Cardiac septum (tissue), 1 donor: ENCODE measurements around the gene LAMC3. TPM values are rescaled to one million over a fixed set of nuclear protein-coding genes. Genes with fewer than 3 reads are reported as not detected.

Experiments used
- DNase-seq: peaks from one replicate; pipeline ENCODE4 v3.0.0-alpha.2; 2020; ENCODE audit warnings: low spot score
- intact Hi-C: fragments of 100-400 bp; cut with DNase I; formaldehyde crosslinking; loops from one replicate; pipeline ENCODE4 v1.14.0; 2022
- long read RNA-seq: library from polyadenylated mRNA; unstranded; transcript quantifications from one replicate; pipeline ENCODE4 v2.0.0, GENCODE V29; 2021
- total RNA-seq: library from RNA; stranded (reverse); fragmentation: NEBNext Ultra II Directional; extraction: Animal tissue kit (Norgen Biotek cat#: 25700); gene quantifications from one replicate; pipeline ENCODE4 v1.2.1, GENCODE V29; 2021
- donor health status: DM: no; HTN: no; CAD: no.

The LAMC3 gene
- 0.89 TPM for total RNA-seq
- long read RNA-seq, partial matches to known transcripts: 1 of 1 reads
- long read RNA-seq, other reads (novel, unspliced or antisense): 0 of 1 reads

DNA sequence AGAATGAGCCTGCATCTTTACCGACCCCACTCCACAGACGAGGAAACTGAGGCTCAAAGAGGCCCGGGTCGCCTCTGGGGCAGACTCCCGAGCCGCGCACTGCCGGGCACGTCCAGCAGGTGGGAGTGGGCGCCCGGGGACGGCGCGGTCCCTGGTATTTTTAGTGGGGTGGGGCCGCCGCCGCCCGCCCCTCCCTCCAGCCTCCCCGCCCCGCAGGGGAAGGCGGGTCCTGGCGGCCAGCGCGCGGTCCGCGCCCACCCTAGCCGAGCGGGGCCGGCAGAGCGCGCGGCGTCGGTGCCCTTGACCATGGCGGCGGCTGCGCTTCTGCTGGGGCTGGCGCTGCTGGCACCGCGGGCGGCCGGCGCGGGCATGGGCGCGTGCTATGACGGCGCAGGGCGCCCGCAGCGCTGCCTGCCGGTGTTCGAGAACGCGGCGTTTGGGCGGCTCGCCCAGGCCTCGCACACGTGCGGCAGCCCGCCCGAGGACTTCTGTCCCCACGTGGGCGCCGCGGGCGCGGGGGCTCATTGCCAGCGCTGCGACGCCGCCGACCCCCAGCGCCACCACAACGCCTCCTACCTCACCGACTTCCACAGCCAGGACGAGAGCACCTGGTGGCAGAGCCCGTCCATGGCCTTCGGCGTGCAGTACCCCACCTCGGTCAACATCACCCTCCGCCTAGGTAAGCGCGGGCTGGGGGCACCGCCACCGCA lies at the start of gene LAMC3:
Gene LAMC3, plus strand, starts transcription at position 266 of the 710 bp plus-strand sequence. Its CDS starts 41 bp downstream, at position 307.
- no peak for DNase-seq
- intact Hi-C loops: no loop called here

DNA sequence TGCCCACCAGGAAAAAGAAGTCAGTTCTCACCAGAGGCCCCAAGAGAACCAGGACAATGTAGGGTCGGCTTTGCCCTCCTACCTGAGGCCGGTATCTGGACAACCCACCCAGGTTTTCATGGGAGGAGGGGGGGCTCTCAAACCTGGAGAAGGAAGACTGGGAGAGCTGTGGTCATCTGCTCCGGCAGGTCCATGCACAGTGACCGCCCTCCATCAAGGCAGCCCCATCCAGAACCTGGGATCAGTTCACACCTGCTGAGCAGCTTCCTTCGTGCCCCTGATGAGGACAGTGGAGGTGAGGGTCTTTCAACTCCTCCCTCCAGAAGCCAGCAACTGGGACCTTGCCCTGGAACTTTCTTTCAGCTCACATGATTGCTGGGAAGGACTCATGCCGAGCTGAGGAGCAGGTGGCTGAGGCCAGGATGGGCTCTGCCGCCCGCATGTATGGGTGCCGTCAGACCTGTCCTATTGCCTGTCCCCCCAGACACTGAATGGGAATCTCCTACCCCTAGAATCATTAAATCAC lies 49.1 kb upstream of the LAMC3 start:
- DNase-seq: no peak
- intact Hi-C loops: no loop called here

DNA sequence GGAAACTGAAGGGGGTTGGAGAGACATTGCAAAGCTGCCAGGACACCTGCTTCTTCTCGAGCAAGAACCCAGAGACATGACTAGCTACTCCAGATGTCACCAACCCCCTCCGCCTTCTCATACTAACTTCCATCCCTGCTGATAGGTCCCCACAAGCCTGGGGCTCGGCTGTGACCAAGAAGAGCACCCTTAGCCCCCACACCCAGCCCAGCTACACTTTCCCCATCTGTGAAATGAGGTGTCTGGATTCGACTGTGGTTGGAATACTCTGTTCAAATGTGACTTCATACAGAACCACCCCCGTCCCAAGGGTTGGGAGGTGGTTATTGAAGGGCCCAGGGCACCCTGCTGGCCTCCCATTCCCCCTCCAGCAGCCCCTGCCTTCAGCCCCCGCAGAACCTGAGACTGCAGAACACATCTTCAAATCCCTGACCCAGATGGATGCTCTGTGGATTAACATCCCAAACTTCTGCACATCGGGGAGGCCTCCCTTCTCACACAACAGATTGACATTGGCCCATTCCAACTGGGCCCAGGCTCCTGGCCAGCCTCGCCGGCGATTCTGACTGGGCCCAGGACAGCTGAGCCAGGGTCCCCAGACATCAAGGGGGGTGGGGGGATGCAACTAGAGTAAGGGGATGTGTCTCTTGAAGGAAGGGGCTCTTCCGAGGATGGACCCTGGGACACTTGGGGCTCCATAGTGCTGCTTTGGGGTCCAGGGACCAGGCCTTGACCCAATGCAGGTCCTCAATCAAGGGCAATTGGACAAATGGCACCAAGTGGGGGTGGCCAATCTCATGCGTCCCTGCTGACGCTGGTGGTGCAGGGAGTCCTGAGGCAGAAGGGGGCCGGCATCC lies 48.2 kb upstream of the LAMC3 start:
- intact Hi-C loops: no loop called here
- no peak for DNase-seq

DNA sequence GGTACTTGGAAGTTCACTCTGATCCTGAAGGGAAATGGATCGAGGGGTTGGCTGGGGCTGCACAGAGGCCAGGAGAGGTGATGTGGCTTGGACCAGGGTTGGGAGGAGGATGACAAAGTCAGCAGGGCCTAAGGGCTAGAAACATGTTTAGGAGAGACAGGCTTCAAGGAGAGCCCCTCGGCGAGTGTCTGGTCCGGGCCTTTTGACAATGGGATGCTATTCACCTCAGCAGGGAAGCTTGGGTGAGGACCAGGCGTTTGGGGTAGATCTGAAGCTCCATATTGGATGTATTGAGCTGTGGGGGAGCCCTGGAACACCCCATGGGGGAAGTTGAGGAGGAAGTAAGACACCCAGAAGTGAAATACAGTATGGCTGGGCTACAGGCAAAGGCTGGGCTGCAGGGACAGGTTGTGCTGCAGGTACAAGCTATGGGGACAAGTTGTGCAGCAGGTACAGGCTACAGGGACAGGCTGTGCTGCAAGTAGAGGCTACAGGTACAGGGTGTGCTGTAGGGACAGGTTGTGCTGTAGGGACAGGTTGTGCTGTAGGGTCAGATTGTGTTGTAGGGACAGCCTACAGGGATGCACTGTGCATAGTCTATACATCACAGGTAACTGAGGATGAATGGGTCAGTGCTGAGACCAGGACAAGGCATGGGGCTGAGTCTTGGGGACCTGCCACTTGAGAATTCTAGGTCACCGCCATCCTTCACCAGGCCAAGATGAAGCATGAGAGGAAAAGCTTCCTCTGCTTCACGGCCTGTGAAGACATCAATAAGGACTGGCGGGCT lies 47.3 kb upstream of the LAMC3 start:
- intact Hi-C loops: no loop called here
- DNase-seq: no peak

DNA sequence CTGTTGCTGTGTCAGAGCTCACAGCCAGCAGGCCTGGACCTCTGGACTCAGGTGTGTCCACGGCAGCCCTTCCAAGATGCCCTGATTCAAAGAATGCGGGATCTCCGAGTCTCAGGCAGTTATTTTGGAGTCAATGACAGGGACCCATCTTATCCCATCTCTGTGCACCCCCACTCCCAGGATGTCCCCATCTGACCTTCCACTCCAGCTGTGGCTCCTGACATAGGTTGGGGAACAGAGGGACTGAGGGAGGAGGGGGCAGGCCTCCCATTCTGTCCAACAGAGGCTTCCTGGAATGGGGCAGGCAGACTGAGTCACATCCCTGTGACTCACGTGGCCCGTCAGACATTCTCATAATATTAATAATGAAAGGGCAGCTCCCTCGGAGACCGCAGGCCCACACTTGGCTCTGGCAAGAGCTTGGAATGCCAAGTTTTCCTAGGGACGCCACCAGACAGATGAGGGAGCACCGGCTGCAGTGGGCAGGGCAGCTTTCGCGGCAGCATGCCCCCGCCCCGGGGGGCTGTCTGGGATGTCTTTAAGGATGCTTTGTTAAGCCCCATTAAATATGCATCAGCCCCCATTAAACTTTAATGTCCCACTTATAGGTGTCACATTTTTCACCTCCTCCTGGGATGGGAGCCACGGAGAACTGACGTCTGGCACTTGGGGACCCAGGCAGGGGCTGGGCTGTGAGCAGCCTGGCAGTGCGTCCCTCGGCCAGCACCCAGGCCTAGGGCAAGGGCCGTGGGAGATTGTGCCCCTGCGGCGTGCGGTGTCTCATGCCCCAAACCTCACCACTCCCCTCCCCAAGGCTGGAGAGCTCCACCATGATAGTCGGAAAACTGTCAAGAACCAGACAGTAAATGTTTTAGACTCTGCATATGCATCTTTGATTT lies 46.3 kb upstream of the LAMC3 start:
- no peak for DNase-seq
- intact Hi-C loops: no loop called here

DNA sequence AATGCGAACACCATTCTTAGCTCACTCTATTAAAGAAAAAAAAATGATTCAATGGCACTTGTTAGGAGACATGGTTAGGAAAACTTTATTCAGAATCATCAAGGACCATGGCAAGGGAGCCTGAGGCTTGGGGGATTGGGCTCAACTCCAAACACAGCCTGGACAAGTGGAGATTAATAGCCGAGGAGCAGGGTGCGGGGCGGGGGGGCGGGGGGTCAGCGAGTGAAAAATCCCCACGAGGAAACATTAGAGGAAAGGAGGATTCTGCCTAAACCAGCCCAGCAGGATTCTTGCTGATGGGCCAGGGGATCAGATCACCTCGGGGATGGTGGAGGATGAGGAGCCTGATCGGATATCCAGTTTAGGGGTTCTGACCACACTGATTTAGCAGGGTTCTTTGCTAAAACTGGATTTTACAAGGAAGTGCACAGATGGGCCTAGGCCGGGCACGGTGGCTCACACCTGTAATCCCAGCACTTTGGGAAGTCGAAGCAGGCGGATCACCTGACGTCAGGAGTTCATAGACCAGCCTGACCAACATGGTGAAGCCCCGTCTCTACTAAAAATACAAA lies 45.6 kb upstream of the LAMC3 start:
- no peak for DNase-seq
- intact Hi-C loops: no loop called here

DNA sequence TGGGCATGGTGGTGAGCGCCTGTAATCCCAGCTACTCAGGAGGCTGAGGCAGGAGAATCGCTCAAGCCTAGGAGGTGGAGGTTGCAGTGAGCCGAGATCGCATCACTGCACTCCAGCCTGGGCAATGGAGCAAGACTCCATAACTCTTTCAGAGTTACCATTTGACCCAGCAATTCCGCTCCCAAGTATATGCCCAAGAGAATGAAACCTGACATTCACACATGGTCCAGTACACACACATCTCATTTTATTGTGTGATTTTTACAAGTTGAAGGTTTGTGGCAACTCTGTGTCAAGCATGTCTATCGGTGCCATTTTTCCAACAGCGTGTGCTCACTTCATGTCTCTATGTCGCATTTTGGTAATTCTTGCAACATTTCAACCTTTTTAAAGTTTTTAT lies 45.1 kb upstream of the LAMC3 start:
- intact Hi-C loops: no loop called here
- DNase-seq: no peak

DNA sequence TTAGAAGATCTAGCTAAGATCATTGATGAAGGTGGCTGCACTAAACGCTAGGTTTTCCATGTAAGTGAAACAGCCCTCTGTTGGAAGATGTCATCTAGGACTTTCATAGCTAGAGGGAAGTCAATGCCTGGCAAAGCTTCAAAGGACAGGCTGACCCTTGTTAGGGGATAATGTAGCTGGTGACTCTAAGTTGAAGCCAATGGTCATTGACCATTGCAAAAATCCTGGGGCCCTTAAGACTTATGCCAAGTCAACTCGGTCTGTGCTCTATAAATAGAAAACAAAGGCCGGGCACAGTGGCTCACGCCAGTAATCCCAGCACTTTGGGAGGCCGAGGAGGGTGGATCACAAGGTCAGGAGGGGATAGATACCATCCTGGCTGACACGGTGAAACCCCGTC lies 43.3 kb upstream of the LAMC3 start:
- DNase-seq: no peak
- intact Hi-C loops: no loop called here

DNA sequence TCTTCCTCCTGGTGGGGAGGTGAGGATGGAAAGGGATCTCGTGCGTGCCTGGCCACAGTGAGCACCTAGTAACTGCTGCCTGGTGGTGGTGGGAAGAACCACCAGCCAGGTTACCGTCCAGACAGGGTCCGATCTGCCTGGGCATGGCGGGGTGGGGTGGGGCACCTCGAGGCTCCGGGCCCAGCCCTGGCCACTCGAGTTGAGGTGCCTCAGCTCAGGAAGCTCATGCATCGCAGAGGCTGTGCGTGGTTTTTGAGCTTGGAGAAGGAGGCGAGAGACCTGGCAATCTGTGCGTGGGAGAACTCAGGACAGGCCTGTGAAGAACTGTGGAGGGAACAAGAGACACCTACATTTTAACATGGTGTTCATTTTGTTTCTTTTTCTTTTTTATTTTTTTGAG lies 38.9 kb upstream of the LAMC3 start:
- intact Hi-C loops: no loop called here
- DNase-seq: no peak

DNA sequence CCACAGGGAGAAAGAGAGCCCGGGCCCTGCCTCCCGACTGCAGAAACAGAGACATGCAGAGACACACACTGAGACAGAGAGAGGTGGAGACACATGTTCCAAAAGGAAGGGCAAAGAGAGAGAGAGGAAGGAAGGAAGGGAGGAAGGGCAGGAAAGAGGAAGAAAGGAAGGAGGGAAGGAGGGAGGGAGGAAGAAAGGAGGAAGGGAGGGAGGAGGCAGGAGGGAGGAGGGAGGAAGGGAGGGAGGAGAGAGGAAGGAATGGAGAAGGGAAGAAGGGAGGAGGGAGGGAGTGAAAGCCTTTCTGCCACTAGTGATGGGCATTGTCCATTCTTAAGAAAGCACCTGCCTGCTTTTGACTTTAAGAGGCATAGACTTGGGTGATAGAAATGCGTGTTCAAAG lies 38.1 kb upstream of the LAMC3 start:
- intact Hi-C loops: no loop called here
- no peak for DNase-seq

DNA sequence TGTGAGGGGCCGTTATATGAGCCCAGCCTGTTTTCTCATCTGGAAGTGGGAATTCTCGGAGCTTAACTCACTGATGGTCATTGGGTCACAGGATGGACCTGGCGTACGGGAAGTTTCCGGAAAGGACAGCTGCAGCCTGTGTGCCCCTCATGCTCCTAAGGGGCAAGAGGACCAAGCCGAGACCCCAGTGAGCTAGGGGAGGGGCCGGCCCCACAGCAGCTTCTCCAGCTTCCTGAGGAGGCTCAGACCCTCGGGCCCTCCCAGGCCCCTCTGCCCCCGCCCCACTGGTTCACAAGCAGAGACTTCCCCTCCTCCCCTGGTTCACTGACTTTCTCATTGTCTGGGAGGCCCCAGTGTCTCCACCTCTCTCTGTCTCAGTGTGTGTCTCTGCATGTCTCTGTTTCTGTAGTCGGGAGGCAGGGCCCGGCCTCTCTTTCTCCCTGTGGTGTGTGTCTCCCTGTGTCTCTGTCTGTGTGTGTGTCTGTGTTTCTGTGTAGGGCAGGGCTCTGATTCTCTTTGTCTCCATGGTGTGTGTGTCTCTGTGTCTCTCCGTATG lies 37.6 kb upstream of the LAMC3 start:
- intact Hi-C loops: no loop called here
- DNase-seq: no peak

DNA sequence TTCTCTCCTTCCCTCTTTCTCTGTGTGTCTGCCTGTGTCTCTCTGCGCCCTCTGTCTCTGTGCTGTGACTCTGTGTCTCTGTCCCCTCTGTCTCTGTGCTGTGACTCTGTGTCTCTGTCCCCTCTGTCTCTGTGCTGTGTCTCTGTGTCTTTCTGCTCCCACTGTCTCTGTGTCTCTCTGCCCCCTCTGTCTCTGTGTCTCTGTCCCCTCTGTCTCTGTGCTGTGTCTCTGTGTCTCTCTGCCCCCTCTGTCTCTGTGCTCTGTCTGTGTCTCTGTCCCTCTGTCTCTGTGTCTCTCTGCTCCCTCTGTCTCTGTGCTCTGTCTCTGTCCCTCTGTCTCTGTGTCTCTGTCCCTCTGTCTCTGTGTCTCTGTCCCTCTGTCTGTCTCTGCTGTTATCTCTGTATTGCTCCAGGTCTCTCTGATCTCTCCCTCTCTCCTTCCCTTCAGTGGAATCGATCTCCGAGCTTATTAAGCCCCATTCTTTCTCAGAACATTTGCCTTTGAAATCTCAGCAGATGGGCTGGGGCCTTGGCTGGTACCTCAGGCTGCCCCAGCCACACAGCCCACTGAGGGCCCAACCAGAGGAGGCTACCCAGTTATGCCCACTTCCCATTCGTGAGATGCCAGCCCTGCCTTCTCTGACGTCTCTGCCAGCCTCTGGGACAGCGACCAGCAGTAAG lies 36.6 kb upstream of the LAMC3 start:
- no peak for DNase-seq
- intact Hi-C loops: no loop called here

DNA sequence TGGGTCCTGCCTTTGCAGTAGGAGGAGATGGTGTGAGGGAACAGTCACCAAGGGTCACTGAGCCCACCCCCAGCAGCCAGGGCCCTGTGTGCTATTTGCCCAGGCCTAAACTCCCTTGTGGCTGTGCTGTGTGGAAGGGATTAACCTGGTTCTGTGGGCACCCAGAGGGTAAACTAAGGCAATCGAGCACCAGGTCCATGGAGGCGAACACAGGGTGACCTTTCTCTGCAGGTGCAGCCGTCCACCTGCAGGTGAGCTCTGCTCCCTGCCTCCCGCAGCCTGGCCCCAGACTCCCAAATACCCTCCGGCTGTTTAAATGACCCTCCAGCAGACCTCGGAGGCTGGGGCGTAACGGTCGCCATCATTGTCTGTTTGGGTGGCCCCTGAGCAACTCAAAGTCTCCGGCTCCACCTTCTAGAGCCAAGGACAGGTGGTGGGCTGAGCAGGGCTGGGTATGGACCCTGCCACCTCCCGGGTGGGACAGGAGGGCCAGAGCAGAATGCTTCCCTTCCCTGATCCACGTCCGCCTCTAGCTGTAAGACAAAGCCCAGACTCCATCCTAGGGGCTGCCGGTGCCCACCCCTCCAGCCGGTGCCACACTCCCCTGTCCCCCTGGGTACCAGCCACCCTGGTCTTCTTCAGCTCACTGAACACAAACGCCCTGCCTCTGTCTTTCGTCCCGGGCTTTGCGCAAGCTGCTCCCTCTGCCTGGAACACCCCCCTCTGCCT lies 35.9 kb upstream of the LAMC3 start:
- intact Hi-C loops: no loop called here
- no peak for DNase-seq

DNA sequence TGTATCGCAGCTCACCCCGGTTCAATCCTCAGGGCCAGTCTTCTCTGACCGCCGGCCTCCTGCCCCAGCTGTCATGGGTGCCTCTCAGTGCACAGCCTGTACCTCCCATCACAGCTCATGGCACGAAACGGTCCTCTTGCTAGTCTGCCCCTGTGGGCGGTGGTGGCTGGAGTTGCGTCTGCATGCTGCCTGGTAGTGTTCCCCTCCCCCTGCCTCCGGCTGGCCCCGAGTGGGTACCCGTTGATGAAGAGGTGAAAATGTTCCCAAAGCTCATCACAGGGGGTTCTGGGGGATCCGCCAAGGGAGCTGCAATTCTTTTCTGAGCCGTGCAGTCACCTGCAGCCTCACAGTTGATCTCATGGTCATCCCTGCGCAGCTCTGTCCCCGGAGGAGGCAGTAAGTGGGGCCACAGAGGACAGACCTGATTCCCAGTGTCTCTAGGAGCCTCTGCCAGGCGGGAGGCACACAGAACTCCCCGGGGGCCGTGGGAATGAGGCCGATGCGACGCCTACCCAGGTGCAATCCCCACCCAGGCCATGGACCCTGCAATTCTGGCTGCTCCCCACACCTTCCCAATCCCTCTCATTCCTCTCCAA lies 35.2 kb upstream of the LAMC3 start:
- intact Hi-C loops: no loop called here
- DNase-seq: no peak

DNA sequence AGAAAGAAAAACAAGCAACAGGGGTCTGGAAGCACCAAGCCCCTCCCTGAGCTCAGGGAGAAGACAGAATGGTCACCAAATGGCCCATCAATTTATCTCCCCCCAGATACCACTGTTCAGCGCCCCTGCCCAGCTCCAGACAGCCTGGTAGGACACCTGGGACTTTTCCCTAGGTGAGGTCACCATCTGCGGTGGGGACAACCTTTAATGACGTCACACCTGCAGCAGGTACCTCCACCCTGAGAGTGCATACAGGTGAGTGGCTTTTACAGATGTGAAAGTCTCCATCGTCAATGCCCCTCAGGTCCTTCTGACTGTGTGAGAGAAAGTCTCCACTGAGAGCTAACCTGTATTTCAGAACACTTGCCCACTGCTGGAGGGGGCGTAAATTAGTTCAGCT lies 34.3 kb upstream of the LAMC3 start:
- intact Hi-C loops: no loop called here
- no peak for DNase-seq

DNA sequence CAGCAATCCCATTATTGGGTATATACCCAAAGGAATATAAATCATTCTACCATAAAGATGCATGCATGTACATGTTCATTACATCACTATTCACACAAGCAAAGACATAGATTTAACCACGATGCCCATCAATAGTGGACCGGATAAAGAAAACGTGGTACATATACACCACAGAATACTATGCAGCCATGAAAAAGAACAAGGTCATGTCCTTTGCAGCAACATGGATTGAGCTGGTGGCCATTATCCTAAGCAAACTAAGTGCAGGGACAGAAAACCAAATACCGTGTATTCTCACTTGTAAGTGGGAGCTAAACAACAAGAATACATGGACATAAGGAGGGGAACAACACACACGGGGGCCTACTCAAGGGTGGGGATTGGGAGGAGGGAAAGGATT lies 33.8 kb upstream of the LAMC3 start:
- DNase-seq: no peak

More for the DNA sequence above, 33.8 kb upstream of the LAMC3 start:
- intact Hi-C loops: no loop called here
